ENCODE results near the gene HMX2. TPM values are rescaled to one million over a fixed set of nuclear protein-coding genes. Genes with fewer than 3 reads are reported as not detected.

The HMX2 gene
- polyA plus RNA-seq, 1 donor (not counting 4 experiments of a cell fraction or from before 2014, with no cell fraction given): not detected

DNA sequence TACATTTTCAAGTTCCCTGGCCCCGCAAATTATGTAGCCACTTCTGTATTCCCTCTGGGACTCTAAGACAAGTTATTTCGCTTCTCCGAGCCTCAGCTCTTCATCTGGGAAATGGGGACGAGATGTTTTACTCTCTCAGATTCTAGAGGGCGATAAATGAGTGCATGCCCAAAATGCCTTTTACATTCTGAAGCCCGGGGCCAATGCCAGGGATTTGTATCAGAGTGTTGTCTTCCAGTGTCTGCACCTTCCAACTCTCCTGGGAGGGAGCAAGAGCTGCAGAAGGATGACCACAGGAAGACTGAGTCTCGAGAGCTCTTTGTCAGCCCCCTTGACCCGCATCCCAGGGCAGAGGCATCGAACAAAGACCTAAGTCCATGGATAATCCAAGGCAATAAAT lies 46.1 kb downstream of the HMX2 start:
- no peak for FAIRE-seq
- no peaks in the 10 kb centered on the region for H3K9me3 ChIP-seq (ENCODE audit: control insufficient read depth, low read depth, low read length)
- TF ChIP-seq EZH2 (IDR thresholded peaks at IDR 0.05; ENCODE audit: low read length): no peak
- TF ChIP-seq, protein P1, sequence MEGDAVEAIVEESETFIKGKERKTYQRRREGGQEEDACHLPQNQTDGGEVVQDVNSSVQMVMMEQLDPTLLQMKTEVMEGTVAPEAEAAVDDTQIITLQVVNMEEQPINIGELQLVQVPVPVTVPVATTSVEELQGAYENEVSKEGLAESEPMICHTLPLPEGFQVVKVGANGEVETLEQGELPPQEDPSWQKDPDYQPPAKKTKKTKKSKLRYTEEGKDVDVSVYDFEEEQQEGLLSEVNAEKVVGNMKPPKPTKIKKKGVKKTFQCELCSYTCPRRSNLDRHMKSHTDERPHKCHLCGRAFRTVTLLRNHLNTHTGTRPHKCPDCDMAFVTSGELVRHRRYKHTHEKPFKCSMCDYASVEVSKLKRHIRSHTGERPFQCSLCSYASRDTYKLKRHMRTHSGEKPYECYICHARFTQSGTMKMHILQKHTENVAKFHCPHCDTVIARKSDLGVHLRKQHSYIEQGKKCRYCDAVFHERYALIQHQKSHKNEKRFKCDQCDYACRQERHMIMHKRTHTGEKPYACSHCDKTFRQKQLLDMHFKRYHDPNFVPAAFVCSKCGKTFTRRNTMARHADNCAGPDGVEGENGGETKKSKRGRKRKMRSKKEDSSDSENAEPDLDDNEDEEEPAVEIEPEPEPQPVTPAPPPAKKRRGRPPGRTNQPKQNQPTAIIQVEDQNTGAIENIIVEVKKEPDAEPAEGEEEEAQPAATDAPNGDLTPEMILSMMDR (optimal IDR thresholded peaks at IDR 0.05 in 1 of 3, IDR thresholded peaks at IDR 0.05 in 1 of 3, conservative IDR thresholded peaks at IDR 0.05 in 1 of 3; ENCODE audit: extremely low read depth in 1 of 3, insufficient read depth in 2 of 3, low read length in 3 of 3): no peak
- dilution Hi-C loops (cut with MboI; ENCODE audit: extremely low pct_ligation_motif_present, low sequenced_read_pairs): no loop called here
- H2AFZ ChIP-seq (ENCODE audit: control insufficient read depth, low read length): no peak overlapping the region
- H3K9ac ChIP-seq (ENCODE audit: control insufficient read depth, extremely low read depth, insufficient read depth, low read length): no peak overlapping the region
- DNase-seq (ENCODE audit: low read depth, low spot score): no peak
- no peaks in the 10 kb centered on the region for H3K27me3 ChIP-seq (ENCODE audit: control insufficient read depth, extremely low read depth, insufficient read depth, low read length)
- H3K27ac ChIP-seq (ENCODE audit: control insufficient read depth, insufficient read depth, low read length): no peak overlapping the region
- H3K4me2 ChIP-seq (ENCODE audit: control insufficient read depth, extremely low read depth, insufficient read depth, low read depth, low read length): no peak overlapping the region
- H3K36me3 ChIP-seq (ENCODE audit: control insufficient read depth in 2 of 2, extremely low read depth in 1 of 2, insufficient read depth in 2 of 2, low read length in 2 of 2): peaks cover 0 to 2% of the 10 kb centered on the region in 2 experiments
- H4K20me1 ChIP-seq (ENCODE audit: control insufficient read depth, extremely low read depth, insufficient read depth, low read length): no peaks in the 10 kb centered on the region
- no peaks in the 10 kb centered on the region for H3K9me1 ChIP-seq (ENCODE audit: control insufficient read depth, extremely low read depth, insufficient read depth, low read length)
- H3K4me1 ChIP-seq (ENCODE audit: control insufficient read depth, extremely low read depth, insufficient read depth, low read length): no peaks in the 10 kb centered on the region
- H3K79me2 ChIP-seq (ENCODE audit: control insufficient read depth, insufficient read depth, low read length): no peaks in the 10 kb centered on the region
- no peak overlapping the region for H3K4me3 ChIP-seq (ENCODE audit: control insufficient read depth in 2 of 3, extremely low read depth in 1 of 3, insufficient read depth in 2 of 3, low read depth in 1 of 3, low read length in 3 of 3)

Other genes with a start within 250 kb of the HMX2 start
- not detected in 3 replicates for gene FAM24A, start 237.5 kb upstream of the HMX2 start, polyA plus RNA-seq
- 4.5 to 8.4 TPM (median 5.2 TPM) in 3 replicates for gene C10orf88, start 193.9 kb upstream of the HMX2 start, polyA plus RNA-seq
- gene PSTK, start 167.7 kb upstream of the HMX2 start, polyA plus RNA-seq: 4.1 to 5.6 TPM (median 4.2 TPM) in 3 replicates
- 4.6 to 6.5 TPM (median 6.0 TPM) in 3 replicates for gene IKZF5, start 139.3 kb upstream of the HMX2 start, polyA plus RNA-seq
- gene ACADSB, start 139.1 kb upstream of the HMX2 start, polyA plus RNA-seq: 5.0 to 10.1 TPM (median 6.0 TPM) in 3 replicates
- not detected in 3 replicates for gene HMX3, start 12.2 kb upstream of the HMX2 start, polyA plus RNA-seq
- 140 to 171 TPM (median 162 TPM) in 3 replicates for gene BUB3, start 6.3 kb downstream of the HMX2 start, polyA plus RNA-seq